Germinal center (tissue), 1 donor: ENCODE measurements around the gene RPL12.
"Not testable (repeated sequence)": the region's sequence is repeated elsewhere in the genome, so short reads cannot be mapped to it uniquely, and the experiment has no call there.

ENCODE experiments used
- DNase-seq: peaks from one replicate; pipeline ENCODE4 v3.0.0; 2012; ENCODE audit warnings: mixed read lengths, low spot score

RPL12 gene

DNA sequence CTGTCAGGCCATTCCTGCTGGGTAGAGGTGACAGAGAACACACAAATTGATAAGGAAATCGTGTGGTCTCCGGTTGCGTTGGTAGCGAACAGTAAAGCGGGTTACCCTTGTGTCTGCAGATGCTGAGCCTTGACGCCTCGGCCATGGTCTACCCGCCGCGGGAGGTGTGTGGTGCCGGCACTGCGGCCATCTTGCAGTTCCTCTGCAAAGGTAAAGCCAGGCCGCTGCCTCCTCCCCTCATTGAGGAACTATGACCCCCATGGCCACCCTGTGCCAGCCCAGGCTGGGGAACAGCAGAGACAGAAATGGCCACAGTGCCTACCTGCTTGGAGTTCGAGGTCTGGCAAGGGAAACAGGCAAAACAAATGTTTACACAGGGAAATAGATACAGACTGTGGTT, 16.4 kb upstream of the RPL12 start:
- DNase-seq: no peak

DNA sequence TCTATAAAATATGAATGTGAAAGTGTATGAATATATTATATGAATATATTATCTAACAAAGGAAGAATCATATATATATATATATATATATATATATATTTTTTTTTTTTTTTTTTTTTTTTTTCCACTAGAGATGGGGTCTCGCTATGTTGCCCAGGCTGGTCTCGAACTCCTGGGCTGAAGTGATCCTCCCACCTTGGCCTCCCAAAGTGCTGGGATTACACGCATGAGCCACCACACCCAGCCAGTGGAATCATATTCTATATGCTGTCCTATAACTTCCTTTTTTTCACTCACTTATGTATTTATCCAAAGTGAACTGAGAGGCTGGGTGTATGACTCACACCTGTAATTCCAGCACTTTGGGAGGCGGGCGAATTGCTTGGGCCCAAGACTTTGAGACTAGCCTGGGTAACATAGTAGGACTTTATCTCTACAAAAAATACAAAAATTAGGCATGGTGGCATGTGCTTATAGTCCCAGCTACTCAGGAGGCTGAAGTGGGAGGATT, 15.3 kb upstream of the RPL12 start:
- not testable (repeated sequence) for DNase-seq

DNA sequence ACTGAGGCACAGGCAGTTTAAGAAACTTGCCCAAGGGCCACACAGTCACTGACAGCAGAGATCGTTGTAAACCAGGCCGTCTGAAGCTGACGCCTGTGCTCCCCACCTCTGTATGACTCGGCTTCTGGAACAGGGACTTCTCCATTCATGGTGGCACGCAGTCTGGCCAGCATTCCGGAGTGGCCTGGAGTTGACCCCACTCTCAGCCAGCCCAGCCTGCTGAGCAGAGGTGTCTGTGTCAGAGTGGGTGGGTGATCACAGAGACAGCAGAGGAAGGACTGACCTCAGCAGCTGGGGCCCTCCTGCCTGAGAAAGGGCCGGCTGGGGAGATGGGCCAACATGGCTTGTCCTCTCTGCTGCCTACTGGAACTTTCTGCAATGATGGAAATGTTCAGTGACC, 12.7 kb upstream of the RPL12 start:
- no peak for DNase-seq

DNA sequence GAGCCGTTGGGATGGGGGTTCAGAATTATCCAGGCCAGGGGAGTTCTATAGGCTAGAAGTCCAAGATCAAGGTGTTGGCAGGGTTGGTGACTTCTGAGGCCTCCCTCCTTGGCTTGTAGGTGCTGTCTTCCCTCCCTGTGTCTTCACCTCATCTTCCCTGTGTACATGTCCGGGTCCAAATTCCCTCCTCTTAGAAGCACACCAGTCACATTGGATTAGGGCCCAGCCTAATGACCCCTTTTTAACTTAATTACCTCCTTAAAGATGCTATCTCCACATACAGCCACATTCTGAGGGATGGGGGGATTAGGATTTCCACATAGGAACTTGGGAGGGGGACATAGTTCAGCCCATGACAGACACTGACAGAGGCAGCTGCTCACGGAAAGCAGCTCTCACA, 12.2 kb upstream of the RPL12 start:
- DNase-seq: no peak

DNA sequence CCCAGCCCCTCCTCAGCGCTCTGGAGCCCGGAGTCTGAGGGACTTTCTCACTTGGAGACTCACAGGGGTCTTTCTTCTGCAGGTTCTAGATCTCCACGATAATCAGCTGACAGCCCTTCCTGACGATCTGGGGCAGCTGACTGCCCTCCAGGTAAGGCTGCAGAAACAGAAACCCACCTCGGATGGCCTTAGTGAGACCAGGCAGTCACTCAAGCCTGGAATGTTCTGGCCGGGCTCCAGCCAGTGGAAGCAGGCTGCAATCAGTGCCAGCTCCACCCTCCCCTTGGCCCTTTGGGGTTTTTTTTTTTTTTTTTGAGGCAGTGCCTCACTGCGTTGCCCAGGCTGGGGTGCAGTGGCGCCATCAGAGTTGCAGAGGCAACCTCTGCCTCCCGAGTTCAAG, 7.7 kb upstream of the RPL12 start:
- DNase-seq: no peak

DNA sequence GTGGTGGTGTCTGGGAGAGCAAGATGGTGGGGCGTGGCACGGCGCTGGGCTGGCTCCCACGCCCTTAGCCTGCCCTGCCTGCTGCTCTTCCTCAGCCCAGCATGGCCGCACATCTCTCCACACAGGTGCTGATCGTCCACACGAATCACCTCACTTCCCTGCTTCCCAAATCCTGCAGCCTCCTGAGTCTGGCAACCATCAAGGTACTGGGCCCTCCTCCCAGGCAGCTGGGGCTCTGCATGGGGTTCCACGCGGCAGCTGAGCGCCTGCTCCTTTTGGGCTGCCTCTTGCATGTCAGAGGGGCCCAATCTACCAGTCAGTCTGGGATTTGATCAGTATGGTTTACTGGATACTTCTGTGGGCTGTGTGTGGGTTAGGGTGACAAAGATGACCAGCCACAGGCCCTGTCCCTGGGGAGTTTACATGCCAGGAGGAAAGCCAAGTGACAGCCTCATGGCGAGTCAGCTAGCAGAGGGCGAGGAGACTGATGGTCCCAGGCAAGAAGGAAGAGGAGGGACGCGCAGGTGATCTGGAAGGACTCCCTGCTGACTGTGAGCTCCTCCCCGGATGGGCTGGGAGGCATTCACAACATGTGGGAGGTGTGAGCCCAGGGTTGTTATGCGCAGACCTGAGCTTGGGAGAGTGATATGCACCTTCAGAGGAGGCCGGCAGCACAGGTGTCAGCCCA, 6.1 kb upstream of the RPL12 start:
- DNase-seq: no peak

DNA sequence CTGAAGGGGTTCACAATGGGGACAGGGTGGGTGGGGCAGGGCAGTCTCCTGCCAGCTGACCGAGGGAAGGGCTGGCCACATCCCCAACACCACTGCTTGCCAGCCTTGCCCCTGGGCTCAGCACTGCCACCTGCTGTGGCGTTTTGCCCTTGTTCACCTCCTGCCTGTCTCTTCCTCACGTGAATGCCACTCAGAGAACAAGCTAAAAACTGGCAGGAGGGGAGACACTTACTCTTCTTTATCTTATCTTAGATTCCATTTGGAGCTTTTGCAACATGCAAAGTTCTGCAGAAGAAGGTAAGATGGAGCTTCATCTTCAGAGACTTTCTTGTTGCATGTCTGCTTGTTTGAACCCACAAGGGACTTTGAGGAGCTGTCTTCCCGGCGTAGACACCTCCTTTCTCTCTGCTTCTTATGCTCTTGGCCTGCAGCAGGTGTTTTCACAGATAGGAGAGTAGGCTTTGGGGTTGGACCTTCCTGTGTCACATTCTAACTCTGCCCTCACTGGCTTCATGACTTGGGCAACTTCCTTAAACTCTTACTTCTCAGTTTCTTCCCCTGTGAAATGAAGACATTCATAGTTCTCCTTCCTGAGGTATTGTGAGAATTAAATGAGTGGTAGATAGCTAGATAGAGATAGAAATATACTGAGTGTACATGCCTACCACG, 4.3 kb upstream of the RPL12 start:
- DNase-seq: peak; percentile 36

DNA sequence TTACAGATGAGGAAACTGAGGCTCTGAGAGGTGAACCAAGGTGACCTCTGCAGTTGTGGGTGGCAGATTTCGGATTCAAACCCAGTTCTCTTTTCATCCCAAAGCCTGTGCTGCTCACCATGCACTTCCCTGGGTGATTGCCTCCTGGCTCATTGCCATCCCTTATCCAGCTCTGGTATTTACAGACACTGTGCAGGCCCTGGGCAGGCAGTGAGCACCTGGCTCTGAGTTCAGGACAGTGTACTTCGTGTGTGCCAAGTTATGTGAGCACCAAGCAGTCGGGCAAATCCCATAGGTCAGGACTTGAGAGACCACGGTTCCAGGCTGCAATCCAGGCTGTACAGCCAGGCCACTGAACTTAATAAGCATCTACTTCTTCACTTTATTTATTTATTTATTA, 1.5 kb upstream of the RPL12 start:
- DNase-seq: no peak

DNA sequence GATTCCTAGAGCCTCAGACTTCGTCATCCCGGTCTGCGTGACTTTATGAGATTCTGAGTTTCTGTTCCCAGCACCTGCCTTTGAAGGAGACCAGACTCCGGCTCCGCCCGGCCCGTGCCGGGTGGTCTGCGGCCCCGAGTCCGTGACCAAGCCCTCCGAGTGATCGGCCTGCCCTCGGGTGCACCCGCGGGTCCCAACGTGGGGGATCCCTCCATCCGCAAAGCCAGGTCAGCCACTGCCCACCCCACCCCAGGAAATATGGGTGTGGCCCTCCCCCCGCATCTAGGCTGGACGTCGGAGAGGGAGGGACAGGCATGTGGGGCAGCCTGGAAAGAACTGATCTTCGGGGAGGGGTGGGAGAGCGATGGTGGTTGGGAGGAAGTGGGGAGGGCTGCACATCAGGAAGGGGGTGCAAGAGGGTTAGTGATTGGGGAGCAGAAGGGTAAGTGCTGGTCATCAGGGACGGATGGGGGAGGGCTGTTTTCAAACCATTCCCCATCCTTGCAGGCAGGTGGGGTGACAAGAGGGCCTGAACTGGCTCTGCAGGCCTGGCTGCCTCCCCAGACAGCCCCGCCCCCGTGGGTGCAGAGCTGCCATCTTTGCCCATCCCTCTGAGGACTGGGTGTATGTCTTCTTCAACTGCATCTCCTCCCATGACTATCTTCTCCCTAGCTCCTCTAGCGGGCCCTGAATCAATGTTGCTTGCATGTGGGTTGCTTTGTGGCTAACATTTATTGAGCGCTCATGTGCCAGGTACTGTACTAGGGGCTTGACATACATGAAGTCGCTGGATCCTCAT, 851 bp upstream of the RPL12 start:
- DNase-seq: peak; percentile 60

DNA sequence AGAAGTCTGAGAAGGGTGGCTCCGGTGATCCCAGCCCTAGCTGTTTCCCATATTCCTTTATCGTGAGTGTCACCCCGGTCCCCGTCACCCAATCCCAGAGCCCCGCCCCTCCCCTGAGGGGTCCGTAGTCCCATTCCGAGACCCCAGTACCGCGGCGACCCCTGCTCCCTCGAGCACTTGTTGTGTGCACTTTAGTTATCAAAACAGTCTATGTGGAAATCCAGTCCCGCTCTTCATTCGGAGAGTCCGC, 327 bp upstream of the RPL12 start:
- no peak for DNase-seq

DNA sequence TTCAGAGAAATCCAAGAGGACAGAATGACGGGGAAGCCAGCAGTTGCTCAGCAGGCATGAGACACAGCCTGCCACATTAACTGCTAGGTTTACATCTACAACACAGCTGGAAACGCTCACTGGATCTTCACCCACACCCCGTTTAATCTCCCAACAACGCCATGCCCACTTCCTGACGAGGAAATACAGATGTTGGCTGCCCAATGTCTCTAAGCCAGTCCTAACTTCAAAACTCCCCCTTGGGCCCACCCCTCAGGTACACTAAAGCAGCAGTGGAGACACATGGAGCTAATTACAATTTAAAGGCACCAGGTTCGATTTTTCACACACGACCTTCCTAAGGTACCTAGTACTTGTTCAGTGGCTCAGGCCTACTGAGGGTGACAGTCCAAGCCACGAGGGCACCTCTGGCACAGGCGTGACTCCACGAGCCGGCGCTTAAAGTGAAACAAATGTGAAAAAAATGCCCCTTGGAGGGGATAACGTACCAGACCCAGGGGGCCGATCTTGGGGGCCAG, 904 bp downstream of the RPL12 start:
- no peak for DNase-seq

DNA sequence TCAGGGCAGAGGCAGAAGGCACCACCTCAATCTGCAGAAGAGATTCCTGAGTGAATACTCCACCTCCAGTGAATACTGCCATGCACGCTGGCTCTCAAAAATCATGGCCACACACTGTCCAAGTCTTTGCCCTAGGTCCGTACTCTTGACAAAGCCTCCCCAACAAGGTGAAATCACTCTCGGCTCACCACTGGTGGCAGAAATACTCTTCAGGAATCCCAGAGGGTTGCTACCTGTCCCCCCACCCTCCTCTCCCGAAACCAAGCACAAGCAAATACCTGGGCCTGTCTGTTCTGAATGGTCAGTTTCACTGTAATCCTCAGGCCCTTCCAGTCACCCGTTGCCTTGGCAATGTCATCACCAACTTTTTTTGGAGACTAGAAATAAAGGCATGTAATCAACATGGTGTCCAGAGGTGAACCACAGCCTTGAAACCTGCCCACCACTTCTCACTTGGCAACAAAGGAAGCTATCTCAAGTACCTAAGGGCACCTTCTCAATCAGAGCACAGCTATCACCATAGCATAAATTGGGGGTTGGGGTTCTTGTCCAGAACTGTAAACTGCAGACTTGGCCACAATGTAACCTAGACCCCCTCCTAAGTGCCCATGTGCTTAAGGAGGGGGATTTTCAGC, 1.8 kb downstream of the RPL12 start:
- no peak for DNase-seq

DNA sequence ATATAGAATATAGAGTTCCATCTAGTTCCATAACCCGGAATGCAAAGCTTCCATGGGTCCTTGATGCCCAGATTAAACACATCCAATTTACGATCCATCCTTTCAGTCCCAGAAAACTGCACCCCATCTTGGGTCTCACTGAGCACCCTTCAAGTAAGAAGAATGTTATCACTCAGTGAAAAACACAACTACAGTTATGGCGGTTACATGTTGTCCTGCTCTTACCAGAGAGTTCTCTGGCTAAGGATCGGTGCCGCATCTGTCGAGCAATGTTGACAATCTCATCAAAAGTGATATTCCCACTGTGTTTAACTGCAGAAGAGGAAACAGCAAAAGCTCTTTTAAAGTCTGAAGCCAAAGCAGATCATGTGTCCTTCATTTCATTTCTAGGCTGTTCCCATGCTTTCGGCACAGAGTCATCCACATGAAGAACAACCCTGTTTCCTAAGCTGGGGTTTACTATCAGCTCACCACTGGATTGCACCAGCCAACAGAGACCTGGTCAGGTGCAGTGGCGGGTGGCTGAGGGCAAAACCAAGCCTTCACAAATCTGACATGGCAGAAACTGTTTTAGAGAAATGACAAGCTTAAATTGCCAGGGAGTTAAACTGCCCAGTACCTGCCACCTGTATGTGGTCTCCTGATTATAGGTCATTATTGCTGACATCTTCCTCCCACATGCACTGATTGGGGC, 2.9 kb downstream of the RPL12 start:
- DNase-seq: no peak

DNA sequence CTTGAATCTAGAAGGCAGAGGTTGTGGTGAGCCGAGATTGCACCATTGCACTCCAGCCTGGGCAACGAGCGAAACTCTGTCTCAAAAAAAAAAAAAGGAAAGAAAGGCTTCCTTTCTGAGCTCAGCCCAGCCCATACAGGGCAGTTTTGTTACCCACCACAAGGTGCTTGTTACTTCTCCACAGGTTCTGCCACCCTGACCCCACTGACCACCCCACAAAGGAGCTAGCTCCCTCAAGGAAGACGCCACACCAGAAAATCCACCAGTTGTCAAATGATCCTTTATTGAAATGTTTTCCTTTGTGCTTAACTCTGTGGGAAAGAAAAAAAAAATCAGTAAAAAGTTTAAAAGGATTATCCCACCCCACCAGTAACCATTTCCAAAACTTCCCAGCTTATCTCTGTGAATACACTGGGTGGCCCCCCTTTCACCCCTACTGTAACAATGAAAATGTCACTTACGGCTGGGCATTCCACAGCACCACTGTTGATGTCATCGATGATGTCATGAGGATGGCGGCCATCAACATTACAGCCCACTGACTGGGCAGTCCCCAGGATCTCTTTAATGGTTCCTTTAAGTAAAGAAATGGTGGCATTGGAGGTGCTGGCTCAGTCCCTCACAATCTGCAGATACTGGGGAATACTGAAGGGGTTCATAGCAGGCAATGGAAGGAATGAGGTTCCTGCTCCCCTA, 3.6 kb downstream of the RPL12 start:
- no peak for DNase-seq

DNA sequence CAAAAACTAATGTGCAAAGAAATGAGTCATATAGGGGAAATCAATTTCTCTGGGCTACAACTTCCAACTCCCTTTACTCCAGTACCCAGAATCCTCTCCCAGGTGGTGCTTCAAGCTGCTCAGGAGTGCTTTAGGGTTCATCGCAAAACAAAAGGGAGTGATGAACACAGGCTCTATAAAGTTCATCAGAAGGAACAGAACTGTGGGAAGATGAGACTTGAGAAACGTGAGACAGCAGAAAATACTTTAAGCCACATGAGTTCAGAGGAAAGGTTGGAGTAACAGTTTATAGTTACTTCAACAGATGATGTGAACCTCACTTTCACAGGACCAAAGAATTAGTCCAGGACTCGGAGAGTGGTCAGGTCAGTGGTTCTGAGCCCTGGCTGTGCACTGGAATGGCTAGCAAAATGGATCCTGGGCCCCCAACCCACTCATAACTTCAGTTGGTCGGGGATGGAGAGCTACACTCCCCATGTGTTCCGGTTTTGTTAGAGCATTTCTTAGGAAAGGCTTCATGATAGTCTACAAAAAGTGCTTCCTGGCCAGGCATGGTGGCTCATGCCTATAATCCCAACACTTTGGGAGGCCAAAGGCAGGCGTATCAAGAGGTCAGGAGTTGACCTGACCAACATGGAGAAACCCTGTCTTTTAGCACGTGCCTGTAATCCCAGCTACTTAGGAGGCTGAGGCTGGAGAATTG, 4.3 kb downstream of the RPL12 start:
- no peak for DNase-seq

DNA sequence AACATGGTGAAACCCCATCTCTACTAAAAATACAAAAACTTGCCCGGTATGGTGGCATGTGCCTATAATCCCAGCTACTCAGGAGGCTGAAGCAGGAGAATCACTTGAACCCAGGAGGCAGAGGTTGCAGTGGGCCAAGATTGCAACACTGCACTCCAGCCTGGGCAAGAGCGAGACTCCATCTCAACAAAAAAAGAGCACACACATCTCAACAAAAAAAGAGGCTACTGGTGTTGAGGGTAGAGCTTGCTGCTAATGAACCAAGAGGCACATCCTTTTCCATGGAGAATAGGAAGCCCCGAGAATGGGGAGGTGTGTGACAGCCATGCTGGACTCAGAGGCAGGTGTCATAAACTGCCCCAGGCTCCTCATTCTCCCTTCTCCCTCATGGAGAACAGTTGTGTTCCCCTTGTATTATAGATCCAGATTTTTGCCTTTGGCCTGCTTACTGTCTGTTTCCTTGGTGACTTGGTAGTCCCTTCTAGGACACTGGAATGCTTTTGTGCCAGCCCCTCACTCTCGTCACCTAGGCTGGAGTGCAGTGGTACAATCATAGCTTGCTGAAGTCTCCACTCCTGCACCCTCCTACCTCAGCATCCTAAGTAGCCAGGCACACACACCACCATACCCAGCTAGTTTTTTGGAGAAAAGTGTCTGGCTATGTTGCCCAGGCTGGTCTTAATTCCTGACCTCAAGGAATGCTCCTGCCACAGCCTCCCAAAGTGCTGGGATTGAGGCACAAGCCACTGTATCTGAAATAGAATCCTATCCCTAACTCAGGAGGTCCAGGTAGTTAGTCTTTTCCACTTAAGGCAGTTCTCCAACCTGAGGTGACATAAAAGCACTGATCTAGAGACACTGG, 5.1 kb downstream of the RPL12 start:
- no peak for DNase-seq

DNA sequence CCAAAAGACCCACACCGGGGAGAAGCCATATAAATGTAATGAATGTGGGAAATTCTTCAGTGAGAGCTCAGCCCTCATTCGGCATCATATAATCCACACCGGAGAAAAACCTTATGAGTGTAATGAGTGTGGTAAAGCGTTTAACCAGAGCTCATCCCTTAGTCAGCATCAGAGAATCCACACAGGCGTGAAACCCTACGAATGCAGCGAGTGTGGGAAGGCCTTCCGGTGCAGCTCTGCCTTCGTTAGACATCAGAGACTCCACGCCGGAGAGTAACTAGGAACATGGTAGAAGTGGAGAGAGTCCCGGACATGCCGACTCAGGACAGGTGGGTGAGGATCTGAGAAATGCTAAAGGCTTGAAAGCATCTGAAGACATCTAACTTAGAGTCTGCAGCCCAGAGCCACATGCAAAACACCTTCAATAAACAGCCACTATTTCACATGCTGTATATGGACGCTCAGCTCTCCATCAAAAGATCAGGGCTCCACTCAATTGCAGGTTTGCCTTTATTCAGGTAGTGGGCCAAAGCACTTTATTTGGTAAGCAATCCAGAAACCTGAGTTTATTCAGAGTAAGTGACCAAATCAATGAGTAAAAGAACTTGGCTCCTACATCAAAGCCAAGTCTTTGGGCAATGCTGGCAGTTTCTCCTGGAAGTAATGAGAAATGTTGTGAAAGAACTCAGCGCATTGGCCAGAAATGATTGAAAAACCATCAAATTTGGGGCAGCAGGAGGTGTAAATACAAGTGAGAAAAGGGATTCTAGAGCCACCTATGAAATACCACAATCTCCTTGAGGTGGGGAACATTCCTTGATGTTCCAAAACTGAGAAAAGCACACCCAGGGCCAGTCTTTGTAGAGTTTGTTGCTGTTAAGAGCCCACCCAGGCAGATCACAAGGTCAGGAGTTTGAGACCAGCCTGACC, 6.0 kb downstream of the RPL12 start:
- no peak for DNase-seq

DNA sequence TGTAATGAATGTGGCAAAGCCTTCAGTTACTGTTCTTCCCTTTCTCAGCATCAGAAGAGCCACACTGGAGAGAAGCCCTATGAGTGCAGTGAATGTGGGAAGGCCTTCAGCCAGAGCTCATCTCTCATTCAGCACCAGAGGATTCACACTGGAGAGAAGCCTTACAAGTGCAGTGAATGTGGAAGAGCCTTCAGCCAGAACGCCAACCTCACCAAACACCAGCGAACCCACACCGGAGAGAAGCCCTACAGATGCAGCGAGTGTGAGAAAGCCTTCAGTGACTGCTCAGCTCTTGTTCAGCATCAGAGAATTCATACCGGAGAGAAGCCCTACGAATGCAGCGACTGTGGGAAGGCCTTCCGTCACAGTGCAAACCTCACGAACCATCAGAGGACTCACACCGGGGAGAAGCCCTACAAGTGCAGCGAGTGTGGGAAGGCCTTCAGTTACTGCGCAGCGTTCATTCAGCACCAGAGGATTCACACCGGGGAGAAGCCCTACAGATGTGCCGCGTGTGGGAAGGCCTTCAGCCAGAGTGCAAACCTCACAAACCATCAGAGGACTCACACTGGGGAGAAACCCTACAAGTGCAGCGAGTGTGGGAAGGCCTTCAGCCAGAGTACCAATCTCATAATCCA, 6.8 kb downstream of the RPL12 start:
- DNase-seq: no peak
